OCI-LY3 (cell line): ENCODE measurements around the gene SVBP.

Source experiments
- H2AFZ ChIP-seq: fragments of 200-600, 300-600 bp; shearing (Covaris generic); 2 replicates; pipeline ENCODE4 v1.6.0; 2014; ENCODE audit warnings: antibody characterized with exemption, low read depth, low read length
- H3K27ac ChIP-seq: fragments of 200-600, 300-600 bp; sonication (generic); 2 replicates; pipeline ENCODE4 v1.5.1; 2014; ENCODE audit warnings: mild to moderate bottlenecking, low read length, moderate library complexity, mixed read lengths
- H3K27me3 ChIP-seq: fragments of 200-600, 300-600 bp; sonication (generic); 2 replicates; pipeline ENCODE4 v1.6.1; 2014; ENCODE audit warnings: low read depth, low read length, mixed read lengths
- H3K36me3 ChIP-seq: fragments of 200-600, 300-600 bp; sonication (generic); replicated peaks from 2 replicates; pipeline ENCODE3; 2014; ENCODE audit warnings: low read depth, low read length, mixed read lengths
- H3K4me1 ChIP-seq: fragments of 300-600, 200-600 bp; sonication (generic); 2 replicates; pipeline ENCODE4 v1.6.1; 2014; ENCODE audit warnings: low read length, mixed read lengths
- H3K4me2 ChIP-seq: fragments of 200-600, 300-600 bp; sonication (generic); 2 replicates; pipeline ENCODE4 v1.6.1; 2014; ENCODE audit warnings: low read length, mixed read lengths
- H3K4me3 ChIP-seq: fragments of 300-600, 200-600 bp; sonication (generic); 2 replicates; pipeline ENCODE4 v1.5.1; 2014; ENCODE audit warnings: antibody characterized with exemption, mild to moderate bottlenecking, low read length, moderate library complexity
- H3K79me2 ChIP-seq: fragments of 300-600, 200-600 bp; shearing (Covaris generic); 2 replicates; pipeline ENCODE4 v1.6.1; 2014; ENCODE audit warnings: mild to moderate bottlenecking, low read length, mixed read lengths
- H3K9ac ChIP-seq: fragments of 300-600, 200-600 bp; shearing (Covaris generic); 2 replicates; pipeline ENCODE4 v1.6.0; 2014; ENCODE audit warnings: mild to moderate bottlenecking, low read length, moderate library complexity
- H3K9me3 ChIP-seq: fragments of 200-600, 300-600 bp; shearing (Covaris generic); 2 replicates; pipeline ENCODE4 v1.6.1; 2014; ENCODE audit warnings: low read length, mixed read lengths; ENCODE audit not compliant: insufficient read depth
- H4K20me1 ChIP-seq: fragments of 200-600, 300-600 bp; sonication (generic); 2 replicates; pipeline ENCODE4 v1.6.1; 2016; ENCODE audit warnings: low read length, mixed read lengths; ENCODE audit not compliant: insufficient read depth
- EZH2phosphoT487 ChIP-seq: fragments of 200-600 bp; shearing (Covaris generic); IDR thresholded peaks from 2 replicates; pipeline ENCODE4 v1.6.1; 2018; ENCODE audit warnings: antibody characterized with exemption, mixed run types, low read depth
- TF ChIP-seq, protein P1 (sequence below): fragments of 200-600, 300-600 bp; sonication (generic); IDR thresholded peaks from 2 replicates; pipeline ENCODE4 v1.5.1; 2014; ENCODE audit warnings: antibody characterized with exemption, low read length, low read depth

SVBP gene

DNA sequence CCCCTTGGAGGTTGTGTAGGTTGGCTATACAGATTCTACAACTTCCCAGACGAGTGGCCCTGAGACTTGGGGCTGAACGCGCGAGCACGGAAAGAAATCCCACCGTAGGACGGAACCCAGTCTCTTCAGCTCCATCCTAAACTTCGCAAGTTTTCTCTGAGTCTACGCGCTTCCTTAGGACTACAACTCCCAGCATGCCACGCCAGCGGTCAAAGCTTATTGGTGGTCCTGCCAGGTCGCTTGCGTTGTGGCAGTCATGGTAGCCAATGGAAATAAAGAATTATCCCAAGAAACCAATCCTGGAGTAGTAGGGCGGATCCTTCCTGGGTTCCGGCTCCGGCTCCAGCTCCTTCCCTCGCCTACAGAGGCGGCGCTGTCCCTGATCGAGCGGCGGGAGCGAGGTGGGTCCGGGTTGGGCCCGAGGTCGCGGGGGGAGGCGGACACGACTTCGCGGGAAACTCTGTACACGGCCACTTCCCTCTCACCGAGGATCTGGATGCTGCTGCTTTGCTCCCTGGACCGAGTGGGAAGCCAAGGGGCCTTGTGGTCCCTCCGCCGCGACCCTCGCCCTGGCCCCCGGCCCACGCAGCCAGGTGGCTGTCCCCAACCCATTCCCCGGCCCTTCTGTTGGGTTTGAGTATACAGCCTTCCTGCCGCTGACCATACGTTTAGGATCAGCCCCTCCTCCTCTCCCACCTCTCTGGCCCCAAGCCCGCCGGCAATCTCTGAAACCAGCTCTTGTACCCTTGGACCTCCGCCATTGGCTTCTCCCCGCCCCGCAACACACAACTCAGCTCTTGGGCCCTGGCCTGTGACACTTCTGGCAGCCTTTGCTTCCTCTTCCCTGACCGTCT, 29.3 kb upstream of the SVBP start, which contains the start of gene ZNF691:
Gene ZNF691, plus strand, starts transcription at position 357 of the 854 bp plus-strand sequence. CDS start 3,046 bp downstream, outside the sequence.
- Histone ChIP-seq H3K9ac (peak within 1 kb of the TSS; percentile 91), H3K27ac (peak within 1 kb of the TSS; percentile 41), H3K4me3 (peak within 1 kb of the TSS; percentile 88), H3K27me3 (no peaks in the 10 kb centered on the region), H4K20me1 (no peaks in the 10 kb centered on the region), H3K4me1 (peaks cover 13% of the 10 kb centered on the region), H3K36me3 (peaks cover 13% of the 10 kb centered on the region), H3K9me3 (no peaks in the 10 kb centered on the region), H3K79me2 (peaks cover 21% of the 10 kb centered on the region), H2AFZ (peak within 1 kb of the TSS; percentile 97), H3K4me2 (peak within 1 kb of the TSS; percentile 90)
- TF ChIP-seq, protein P1, sequence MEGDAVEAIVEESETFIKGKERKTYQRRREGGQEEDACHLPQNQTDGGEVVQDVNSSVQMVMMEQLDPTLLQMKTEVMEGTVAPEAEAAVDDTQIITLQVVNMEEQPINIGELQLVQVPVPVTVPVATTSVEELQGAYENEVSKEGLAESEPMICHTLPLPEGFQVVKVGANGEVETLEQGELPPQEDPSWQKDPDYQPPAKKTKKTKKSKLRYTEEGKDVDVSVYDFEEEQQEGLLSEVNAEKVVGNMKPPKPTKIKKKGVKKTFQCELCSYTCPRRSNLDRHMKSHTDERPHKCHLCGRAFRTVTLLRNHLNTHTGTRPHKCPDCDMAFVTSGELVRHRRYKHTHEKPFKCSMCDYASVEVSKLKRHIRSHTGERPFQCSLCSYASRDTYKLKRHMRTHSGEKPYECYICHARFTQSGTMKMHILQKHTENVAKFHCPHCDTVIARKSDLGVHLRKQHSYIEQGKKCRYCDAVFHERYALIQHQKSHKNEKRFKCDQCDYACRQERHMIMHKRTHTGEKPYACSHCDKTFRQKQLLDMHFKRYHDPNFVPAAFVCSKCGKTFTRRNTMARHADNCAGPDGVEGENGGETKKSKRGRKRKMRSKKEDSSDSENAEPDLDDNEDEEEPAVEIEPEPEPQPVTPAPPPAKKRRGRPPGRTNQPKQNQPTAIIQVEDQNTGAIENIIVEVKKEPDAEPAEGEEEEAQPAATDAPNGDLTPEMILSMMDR: peak; percentile 30; the same call in 1 of the 2 replicates
- no peak for TF ChIP-seq EZH2phosphoT487

DNA sequence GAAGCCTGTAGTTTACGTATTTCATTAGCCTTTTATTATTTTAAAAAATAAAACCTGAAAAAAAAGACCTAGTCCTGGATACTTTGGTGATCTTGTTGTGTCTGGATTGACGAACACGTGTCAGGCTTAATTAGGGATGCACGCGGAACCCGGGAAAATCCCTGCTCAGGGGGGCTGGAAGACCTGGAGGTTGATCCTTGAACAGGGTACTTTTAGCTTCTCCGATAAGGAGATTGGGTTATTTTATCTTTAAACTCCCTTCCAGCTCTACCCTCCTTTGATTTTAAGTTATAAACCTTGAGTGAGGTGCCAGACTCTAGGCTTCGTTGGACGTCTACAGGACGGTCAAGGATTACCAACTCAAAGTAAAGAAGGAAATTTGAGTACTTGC, 28.7 kb upstream of the SVBP start:
- Histone ChIP-seq H3K9ac (peak overlapping the region; percentile 86), H3K4me2 (peak overlapping the region; percentile 86), H3K4me3 (peak overlapping the region; percentile 88), H3K27ac (peak overlapping the region; percentile 25; the same call in 1 of the 2 replicates), H3K27me3 (no peaks in the 10 kb centered on the region), H3K9me3 (no peaks in the 10 kb centered on the region), H4K20me1 (no peaks in the 10 kb centered on the region), H3K79me2 (peaks cover 21% of the 10 kb centered on the region), H3K36me3 (peaks cover 9% of the 10 kb centered on the region), H2AFZ (peak overlapping the region; percentile 97), H3K4me1 (peaks cover 13% of the 10 kb centered on the region)
- no peak for TF ChIP-seq EZH2phosphoT487
- TF ChIP-seq, protein P1: no peak

DNA sequence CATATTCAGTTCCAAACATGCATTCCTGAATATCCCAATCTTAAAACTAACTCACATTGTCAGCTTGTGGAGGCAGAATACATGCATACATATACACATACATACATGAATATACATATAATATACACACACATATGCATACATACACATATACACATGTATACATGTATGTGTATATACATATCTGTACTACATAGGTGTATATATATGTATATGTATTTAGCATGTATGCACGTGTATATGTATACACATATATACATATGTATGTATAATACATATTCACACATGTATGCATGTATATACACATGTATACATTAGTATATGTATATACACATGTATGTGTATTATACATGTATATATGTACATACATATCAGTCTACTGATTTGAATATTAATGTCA, 28.0 kb upstream of the SVBP start:
- H3K27me3 ChIP-seq: no peaks in the 10 kb centered on the region
- H3K9me3 ChIP-seq: no peaks in the 10 kb centered on the region
- H3K36me3 ChIP-seq: peaks cover 9% of the 10 kb centered on the region
- no peaks in the 10 kb centered on the region for H4K20me1 ChIP-seq
- TF ChIP-seq, protein P1: no peak
- TF ChIP-seq EZH2phosphoT487: no peak
- no peak overlapping the region for H2AFZ ChIP-seq
- H3K4me1 ChIP-seq: peaks cover 13% of the 10 kb centered on the region
- no peak overlapping the region for H3K9ac ChIP-seq
- H3K79me2 ChIP-seq: peaks cover 21% of the 10 kb centered on the region
- H3K4me3 ChIP-seq: peak overlapping the region; percentile 88; the same call in 1 of the 2 replicates
- H3K4me2 ChIP-seq: no peak overlapping the region; the same call in 1 of the 2 replicates
- no peak overlapping the region for H3K27ac ChIP-seq

DNA sequence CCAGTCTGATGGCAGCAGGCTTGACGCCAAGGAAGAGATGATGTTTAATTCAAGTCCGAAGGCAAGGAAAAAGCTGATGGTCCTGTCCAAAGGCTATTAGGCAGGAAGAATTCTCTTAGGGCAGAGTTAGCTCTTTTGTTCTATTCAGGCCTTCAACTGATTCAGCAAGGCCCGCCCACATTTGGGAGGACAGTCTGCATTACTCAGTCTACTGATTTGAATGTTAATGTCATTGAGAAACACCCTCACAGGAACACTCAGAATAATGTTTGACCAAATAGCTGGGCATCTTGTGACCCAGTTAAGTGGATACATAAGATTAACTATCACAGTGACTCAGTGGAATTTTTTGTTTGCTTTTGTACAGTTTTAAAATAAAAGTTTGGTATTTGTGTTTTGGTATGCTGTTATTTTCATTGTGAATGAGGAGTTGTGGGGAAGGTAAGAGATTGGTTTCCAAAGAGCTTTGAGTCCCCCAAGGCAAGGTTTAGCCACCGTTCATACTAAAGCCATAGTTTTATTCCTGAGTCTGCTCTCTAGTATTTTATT, 27.5 kb upstream of the SVBP start:
- H3K4me3 ChIP-seq: no peak overlapping the region
- H3K9ac ChIP-seq: no peak overlapping the region
- peaks cover 13% of the 10 kb centered on the region for H3K4me1 ChIP-seq
- H3K27me3 ChIP-seq: no peaks in the 10 kb centered on the region
- peaks cover 21% of the 10 kb centered on the region for H3K79me2 ChIP-seq
- H4K20me1 ChIP-seq: no peaks in the 10 kb centered on the region
- H3K27ac ChIP-seq: no peak overlapping the region
- H3K4me2 ChIP-seq: no peak overlapping the region
- no peak overlapping the region for H2AFZ ChIP-seq
- H3K9me3 ChIP-seq: no peaks in the 10 kb centered on the region
- H3K36me3 ChIP-seq: peaks cover 5% of the 10 kb centered on the region
- TF ChIP-seq, protein P1: no peak
- no peak for TF ChIP-seq EZH2phosphoT487
